WTC11 (cell line): Measurements from ENCODE around the gene PPME1. TPM values are rescaled to one million over a fixed set of nuclear protein-coding genes. Genes with fewer than 3 reads are reported as not detected.

ENCODE experiments used
- ATAC-seq: fragments of 200-7000 bp; cut with Tn5 transposase; 2 replicates; pipeline ENCODE4 v1.10.0; 2021; ENCODE audit warnings: mild to moderate bottlenecking, moderate library complexity
- CTCF ChIA-PET: fragments of 300-600 bp; sonication (Branson Sonifier 250); formaldehyde crosslinking; loops from one replicate; lab custom pipeline; 2021; ENCODE audit warnings: antibody characterized with exemption; lab: Charles Lee
- POLR2A ChIA-PET: fragments of 350-600 bp; sonication (Branson Sonifier 250); formaldehyde crosslinking; loops from one replicate; lab custom pipeline; 2021; ENCODE audit warnings: antibody characterized with exemption; lab: Charles Lee
- DNase-seq: peaks from one replicate; pipeline ENCODE4 v3.0.0; 2021; ENCODE audit warnings: low spot score
- H3K27ac Mint-ChIP-seq: 2 replicates; pipeline ENCODE4 v1.8.0; 2021; ENCODE audit warnings: mixed read lengths
- H3K27me3 Mint-ChIP-seq: 2 replicates; pipeline ENCODE4 v1.8.0; 2021; ENCODE audit warnings: low read depth, mild to moderate bottlenecking, moderate library complexity, mixed read lengths
- H3K36me3 Mint-ChIP-seq: 2 replicates; pipeline ENCODE4 v1.8.0; 2021; ENCODE audit warnings: mixed read lengths
- H3K4me1 Mint-ChIP-seq: 2 replicates; pipeline ENCODE4 v1.8.0; 2022; ENCODE audit warnings: mixed read lengths
- H3K4me3 Mint-ChIP-seq: 2 replicates; pipeline ENCODE4 v1.8.0; 2021; ENCODE audit warnings: mild to moderate bottlenecking, moderate library complexity, mixed read lengths
- H3K9me3 Mint-ChIP-seq: 2 replicates; pipeline ENCODE4 v1.8.0; 2021; ENCODE audit warnings: mixed read lengths
- ESRRA ChIP-seq: sonication (generic); formaldehyde crosslinking; IDR thresholded peaks from 2 replicates; pipeline ENCODE4 v1.8.1; 2022; ENCODE audit warnings: mild to moderate bottlenecking, missing genetic modification reagents, borderline replicate concordance
- ETV6 ChIP-seq: sonication (generic); formaldehyde crosslinking; IDR thresholded peaks from 2 replicates; pipeline ENCODE4 v1.8.1; 2022; ENCODE audit warnings: mild to moderate bottlenecking, missing genetic modification reagents
- FOXP1 ChIP-seq: sonication (generic); formaldehyde crosslinking; IDR thresholded peaks from 2 replicates; pipeline ENCODE4 v1.8.0; 2022; ENCODE audit warnings: missing genetic modification reagents, mild to moderate bottlenecking, moderate library complexity, borderline replicate concordance
- GRHL2 ChIP-seq: fragments of 250-450 bp; sonication (Bioruptor Pico); IDR thresholded peaks from 2 replicates; pipeline ENCODE4 v1.8.0; 2022; ENCODE audit warnings: mild to moderate bottlenecking, moderate library complexity; ENCODE audit not compliant: insufficient replicate concordance, severe bottlenecking
- IRF2 ChIP-seq: sonication (generic); formaldehyde crosslinking; IDR thresholded peaks from 2 replicates; pipeline ENCODE4 v1.8.0; 2022; ENCODE audit warnings: low read depth, missing genetic modification reagents, borderline replicate concordance
- JUN ChIP-seq: sonication (generic); formaldehyde crosslinking; IDR thresholded peaks from 2 replicates; pipeline ENCODE4 v1.8.0; 2023; ENCODE audit warnings: mild to moderate bottlenecking, missing genetic modification reagents
- KAT7 ChIP-seq: sonication (generic); formaldehyde crosslinking; IDR thresholded peaks from 2 replicates; pipeline ENCODE4 v1.8.1; 2023; ENCODE audit warnings: missing genetic modification reagents, mild to moderate bottlenecking, borderline replicate concordance
- NFE2L1 ChIP-seq: sonication (generic); formaldehyde crosslinking; IDR thresholded peaks from 2 replicates; pipeline ENCODE4 v1.8.1; 2023; ENCODE audit warnings: missing genetic modification reagents
- NR1H2 ChIP-seq: sonication (generic); formaldehyde crosslinking; IDR thresholded peaks from 2 replicates; pipeline ENCODE4 v1.9.0; 2021; ENCODE audit warnings: mild to moderate bottlenecking, moderate library complexity, missing genetic modification reagents
- NR2C2 ChIP-seq: sonication (generic); formaldehyde crosslinking; IDR thresholded peaks from 2 replicates; pipeline ENCODE4 v1.8.0; 2022; ENCODE audit warnings: mild to moderate bottlenecking, missing genetic modification reagents
- NR3C1 ChIP-seq: sonication (generic); formaldehyde crosslinking; conservative IDR thresholded peaks from 2 replicates; pipeline ENCODE4 v1.8.1; 2023; ENCODE audit warnings: low read depth, mild to moderate bottlenecking, missing genetic modification reagents
- OVOL2 ChIP-seq: fragments of 250-450 bp; sonication (Bioruptor Pico); IDR thresholded peaks from 2 replicates; pipeline ENCODE4 v1.9.0; 2021; ENCODE audit warnings: mild to moderate bottlenecking, borderline replicate concordance
- RELA ChIP-seq: sonication (generic); formaldehyde crosslinking; IDR thresholded peaks from 2 replicates; pipeline ENCODE4 v1.8.1; 2022; ENCODE audit warnings: missing genetic modification reagents, mild to moderate bottlenecking, borderline replicate concordance
- SMAD3 ChIP-seq: sonication (generic); formaldehyde crosslinking; IDR thresholded peaks from 2 replicates; pipeline ENCODE4 v1.8.0; 2022; ENCODE audit warnings: missing genetic modification reagents, mild to moderate bottlenecking, borderline replicate concordance
- SP1 ChIP-seq: sonication (generic); formaldehyde crosslinking; conservative IDR thresholded peaks from 2 replicates; pipeline ENCODE4 v1.8.1; 2022; ENCODE audit warnings: missing genetic modification reagents
- ZNF263 ChIP-seq: sonication (generic); formaldehyde crosslinking; IDR thresholded peaks from 2 replicates; pipeline ENCODE4 v1.8.1; 2022; ENCODE audit warnings: low read depth, mild to moderate bottlenecking, moderate library complexity, missing genetic modification reagents
- ZNF396 ChIP-seq: fragments of 250-450 bp; sonication (Bioruptor Pico); IDR thresholded peaks from 2 replicates; pipeline ENCODE4 v1.8.0; 2021; ENCODE audit warnings: mild to moderate bottlenecking, moderate library complexity, borderline replicate concordance
- ZNF416 ChIP-seq: fragments of 250-450 bp; sonication (Bioruptor Pico); IDR thresholded peaks from 2 replicates; pipeline ENCODE4 v1.9.0; 2021; ENCODE audit warnings: mild to moderate bottlenecking, inconsistent platforms
- total RNA-seq: library from RNA; stranded (reverse); gene quantifications from 3 replicates; pipeline ENCODE4 v1.2.3, GENCODE V29; 2021
- TF ChIP-seq, protein P1 (sequence below): sonication (generic); formaldehyde crosslinking; IDR thresholded peaks from 2 replicates; pipeline ENCODE4 v1.8.1; 2022; ENCODE audit warnings: mild to moderate bottlenecking, moderate library complexity, missing genetic modification reagents
- TF ChIP-seq, protein P2 (sequence below): sonication (generic); formaldehyde crosslinking; IDR thresholded peaks from 2 replicates; pipeline ENCODE4 v1.8.0; 2023; ENCODE audit warnings: missing genetic modification reagents
- TF ChIP-seq, protein P3 (sequence below): sonication (generic); formaldehyde crosslinking; IDR thresholded peaks from 2 replicates; pipeline ENCODE4 v1.8.0; 2022; ENCODE audit warnings: mild to moderate bottlenecking, missing genetic modification reagents
- TF ChIP-seq, protein P4 (sequence below): sonication (generic); formaldehyde crosslinking; conservative IDR thresholded peaks from 2 replicates; pipeline ENCODE4 v1.8.1; 2023; ENCODE audit warnings: mild to moderate bottlenecking, low read depth, missing genetic modification reagents, moderate library complexity
- TF ChIP-seq, protein P5 (sequence below): sonication (generic); formaldehyde crosslinking; IDR thresholded peaks from 2 replicates; pipeline ENCODE4 v1.8.1; 2023; ENCODE audit warnings: mild to moderate bottlenecking, moderate library complexity, missing genetic modification reagents

Gene PPME1
- total RNA-seq, 1 experiment from 2014 or later: 42.5 TPM

DNA sequence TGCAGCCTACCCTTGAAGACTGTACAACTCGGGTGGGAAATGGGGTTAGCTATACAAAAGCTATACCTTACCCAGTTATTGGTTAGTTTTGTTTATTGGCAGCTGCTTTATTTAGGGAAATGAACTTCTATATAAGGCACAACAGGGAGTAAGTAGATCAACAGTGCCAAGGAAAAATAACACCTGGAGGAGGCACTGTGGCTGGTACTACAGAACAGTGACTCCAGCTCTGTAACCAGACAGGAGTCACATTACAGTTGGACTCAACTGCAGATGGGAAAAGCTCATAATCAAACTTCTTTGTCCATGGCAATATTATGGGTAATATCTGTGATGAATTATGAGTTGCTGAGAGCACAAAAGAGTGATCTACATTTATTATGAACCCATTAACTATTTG is 126.4 kb downstream of the PPME1 start:
- H3K9me3 Mint-ChIP-seq: peaks cover 18% of the 10 kb centered on the region
- ChIA-PET CTCF (interaction anchor here (0.8 to 3.2 kb wide), 2 partner anchors 12 to 152 kb away, joined by 3 to 8 read pairs; no protein-coding TSS in a partner anchor), POLR2A (no interaction called here)
- no peak overlapping the region for H3K4me3 Mint-ChIP-seq
- TF ChIP-seq ZNF263 (CRISPR knock-in tag): no peak
- TF ChIP-seq ZNF416 (CRISPR knock-in tag): no peak
- TF ChIP-seq NR2C2 (CRISPR knock-in tag): no peak
- no peak for TF ChIP-seq NR3C1 (CRISPR knock-in tag)
- TF ChIP-seq, protein P1, sequence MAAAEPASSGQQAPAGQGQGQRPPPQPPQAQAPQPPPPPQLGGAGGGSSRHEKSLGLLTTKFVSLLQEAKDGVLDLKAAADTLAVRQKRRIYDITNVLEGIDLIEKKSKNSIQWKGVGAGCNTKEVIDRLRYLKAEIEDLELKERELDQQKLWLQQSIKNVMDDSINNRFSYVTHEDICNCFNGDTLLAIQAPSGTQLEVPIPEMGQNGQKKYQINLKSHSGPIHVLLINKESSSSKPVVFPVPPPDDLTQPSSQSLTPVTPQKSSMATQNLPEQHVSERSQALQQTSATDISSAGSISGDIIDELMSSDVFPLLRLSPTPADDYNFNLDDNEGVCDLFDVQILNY (CRISPR knock-in tag): no peak
- TF ChIP-seq OVOL2 (CRISPR knock-in tag): no peak
- H3K27me3 Mint-ChIP-seq: peaks cover 22% of the 10 kb centered on the region
- DNase-seq (no peak), ATAC-seq (no peak)
- no peak overlapping the region for H3K27ac Mint-ChIP-seq
- H3K4me1 Mint-ChIP-seq: no peaks in the 10 kb centered on the region
- H3K36me3 Mint-ChIP-seq: peaks cover 9% of the 10 kb centered on the region

DNA sequence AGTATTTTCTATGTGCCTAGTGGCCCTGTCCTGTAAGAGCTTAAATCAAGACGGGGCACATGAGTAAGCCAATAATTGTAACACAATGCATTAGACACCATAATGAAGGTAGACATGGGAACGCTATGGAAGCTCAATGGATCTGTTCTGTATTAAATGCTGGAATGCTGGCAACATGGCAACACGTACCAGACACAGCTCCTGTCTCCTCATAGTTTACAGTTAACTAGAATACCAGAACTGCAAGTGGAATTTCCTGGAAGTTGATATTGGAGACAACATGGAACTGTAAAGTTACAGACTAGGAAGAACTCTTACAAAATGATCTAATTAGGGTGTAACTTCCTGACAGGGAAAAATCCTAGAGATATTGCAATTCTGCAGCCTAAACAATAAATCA is 127.9 kb downstream of the PPME1 start:
- ATAC-seq (no peak), DNase-seq (no peak)
- POLR2A ChIA-PET: no interaction called here
- CTCF ChIA-PET: interaction anchor here (1.0 to 3.2 kb wide), 3 partner anchors 23 to 150 kb away, joined by 3 to 8 read pairs (median 5); no protein-coding TSS in a partner anchor
- H3K4me1 Mint-ChIP-seq: no peaks in the 10 kb centered on the region
- H3K27ac Mint-ChIP-seq: no peak overlapping the region
- TF ChIP-seq, protein P2, sequence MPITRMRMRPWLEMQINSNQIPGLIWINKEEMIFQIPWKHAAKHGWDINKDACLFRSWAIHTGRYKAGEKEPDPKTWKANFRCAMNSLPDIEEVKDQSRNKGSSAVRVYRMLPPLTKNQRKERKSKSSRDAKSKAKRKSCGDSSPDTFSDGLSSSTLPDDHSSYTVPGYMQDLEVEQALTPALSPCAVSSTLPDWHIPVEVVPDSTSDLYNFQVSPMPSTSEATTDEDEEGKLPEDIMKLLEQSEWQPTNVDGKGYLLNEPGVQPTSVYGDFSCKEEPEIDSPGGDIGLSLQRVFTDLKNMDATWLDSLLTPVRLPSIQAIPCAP (CRISPR knock-in tag): no peak
- TF ChIP-seq, protein P3, sequence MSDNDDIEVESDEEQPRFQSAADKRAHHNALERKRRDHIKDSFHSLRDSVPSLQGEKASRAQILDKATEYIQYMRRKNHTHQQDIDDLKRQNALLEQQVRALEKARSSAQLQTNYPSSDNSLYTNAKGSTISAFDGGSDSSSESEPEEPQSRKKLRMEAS (CRISPR knock-in tag): no peak
- TF ChIP-seq, protein P4, sequence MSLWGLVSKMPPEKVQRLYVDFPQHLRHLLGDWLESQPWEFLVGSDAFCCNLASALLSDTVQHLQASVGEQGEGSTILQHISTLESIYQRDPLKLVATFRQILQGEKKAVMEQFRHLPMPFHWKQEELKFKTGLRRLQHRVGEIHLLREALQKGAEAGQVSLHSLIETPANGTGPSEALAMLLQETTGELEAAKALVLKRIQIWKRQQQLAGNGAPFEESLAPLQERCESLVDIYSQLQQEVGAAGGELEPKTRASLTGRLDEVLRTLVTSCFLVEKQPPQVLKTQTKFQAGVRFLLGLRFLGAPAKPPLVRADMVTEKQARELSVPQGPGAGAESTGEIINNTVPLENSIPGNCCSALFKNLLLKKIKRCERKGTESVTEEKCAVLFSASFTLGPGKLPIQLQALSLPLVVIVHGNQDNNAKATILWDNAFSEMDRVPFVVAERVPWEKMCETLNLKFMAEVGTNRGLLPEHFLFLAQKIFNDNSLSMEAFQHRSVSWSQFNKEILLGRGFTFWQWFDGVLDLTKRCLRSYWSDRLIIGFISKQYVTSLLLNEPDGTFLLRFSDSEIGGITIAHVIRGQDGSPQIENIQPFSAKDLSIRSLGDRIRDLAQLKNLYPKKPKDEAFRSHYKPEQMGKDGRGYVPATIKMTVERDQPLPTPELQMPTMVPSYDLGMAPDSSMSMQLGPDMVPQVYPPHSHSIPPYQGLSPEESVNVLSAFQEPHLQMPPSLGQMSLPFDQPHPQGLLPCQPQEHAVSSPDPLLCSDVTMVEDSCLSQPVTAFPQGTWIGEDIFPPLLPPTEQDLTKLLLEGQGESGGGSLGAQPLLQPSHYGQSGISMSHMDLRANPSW (CRISPR knock-in tag): no peak
- TF ChIP-seq, protein P5, sequence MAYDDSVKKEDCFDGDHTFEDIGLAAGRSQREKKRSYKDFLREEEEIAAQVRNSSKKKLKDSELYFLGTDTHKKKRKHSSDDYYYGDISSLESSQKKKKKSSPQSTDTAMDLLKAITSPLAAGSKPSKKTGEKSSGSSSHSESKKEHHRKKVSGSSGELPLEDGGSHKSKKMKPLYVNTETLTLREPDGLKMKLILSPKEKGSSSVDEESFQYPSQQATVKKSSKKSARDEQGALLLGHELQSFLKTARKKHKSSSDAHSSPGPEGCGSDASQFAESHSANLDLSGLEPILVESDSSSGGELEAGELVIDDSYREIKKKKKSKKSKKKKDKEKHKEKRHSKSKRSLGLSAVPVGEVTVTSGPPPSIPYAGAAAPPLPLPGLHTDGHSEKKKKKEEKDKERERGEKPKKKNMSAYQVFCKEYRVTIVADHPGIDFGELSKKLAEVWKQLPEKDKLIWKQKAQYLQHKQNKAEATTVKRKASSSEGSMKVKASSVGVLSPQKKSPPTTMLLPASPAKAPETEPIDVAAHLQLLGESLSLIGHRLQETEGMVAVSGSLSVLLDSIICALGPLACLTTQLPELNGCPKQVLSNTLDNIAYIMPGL: no peak
- TF ChIP-seq SP1 (CRISPR knock-in tag): no peak
- TF ChIP-seq ESRRA: no peak
- TF ChIP-seq IRF2 (CRISPR knock-in tag): no peak
- no peak for TF ChIP-seq JUN (CRISPR knock-in tag)
- TF ChIP-seq KAT7 (CRISPR knock-in tag): no peak
- no peak for TF ChIP-seq SMAD3
- no peak for TF ChIP-seq GRHL2 (CRISPR knock-in tag)
- TF ChIP-seq NFE2L1 (CRISPR knock-in tag): no peak
- no peak for TF ChIP-seq ZNF396 (CRISPR knock-in tag)
- no peak for TF ChIP-seq ETV6 (CRISPR knock-in tag)
- no peak for TF ChIP-seq FOXP1 (CRISPR knock-in tag)
- no peak for TF ChIP-seq RELA (CRISPR knock-in tag)
- TF ChIP-seq NR1H2: no peak
- H3K9me3 Mint-ChIP-seq: peaks cover 9% of the 10 kb centered on the region
- H3K36me3 Mint-ChIP-seq: peaks cover 7% of the 10 kb centered on the region
- no peak overlapping the region for H3K4me3 Mint-ChIP-seq
- peaks cover 15% of the 10 kb centered on the region for H3K27me3 Mint-ChIP-seq
